Stimulated activated CD4-positive, alpha-beta T cell treated with anti-CD3 and anti-CD28 coated beads, Interleukin-12 subunit alpha, Interleukin-12 subunit beta, amount 100 ng/mL, for 48 hours (primary cell): ENCODE results near the gene LMLN.
"Not testable (repeated sequence)": the region's sequence is repeated elsewhere in the genome, so short reads cannot be mapped to it uniquely, and the experiment has no call there.

Experiments
- DNase-seq, 3 donors: peaks; one replicate each; pipeline ENCODE4 v3.0.0-alpha.2; 2020; ENCODE audit warnings: low read depth in 2 of 3, low spot score in 1 of 3

The LMLN gene

DNA sequence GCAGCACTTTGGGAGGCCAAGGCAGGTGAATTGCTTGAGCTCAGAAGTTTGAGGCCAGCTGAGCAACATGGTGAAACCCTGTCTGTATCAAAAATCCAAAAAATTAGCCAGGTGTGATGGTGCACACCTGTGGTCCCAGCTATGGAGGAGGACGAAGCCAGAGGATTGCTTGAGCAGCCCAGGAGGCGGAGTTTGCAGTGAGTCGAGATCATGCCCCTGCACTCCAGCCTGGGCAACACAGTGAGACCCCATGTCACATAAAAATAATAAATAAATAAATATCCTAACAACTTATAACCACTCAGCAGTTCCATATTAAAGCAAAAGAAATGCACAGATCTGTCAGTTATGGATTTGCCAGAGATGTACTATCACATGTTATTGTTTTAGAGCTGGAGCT lies 62.6 kb downstream of the LMLN start:
- no peak for DNase-seq

GRCh38 chr3:198025644-198026043 lies 65.6 kb downstream of the LMLN start:
- DNase-seq, result no peak

DNA sequence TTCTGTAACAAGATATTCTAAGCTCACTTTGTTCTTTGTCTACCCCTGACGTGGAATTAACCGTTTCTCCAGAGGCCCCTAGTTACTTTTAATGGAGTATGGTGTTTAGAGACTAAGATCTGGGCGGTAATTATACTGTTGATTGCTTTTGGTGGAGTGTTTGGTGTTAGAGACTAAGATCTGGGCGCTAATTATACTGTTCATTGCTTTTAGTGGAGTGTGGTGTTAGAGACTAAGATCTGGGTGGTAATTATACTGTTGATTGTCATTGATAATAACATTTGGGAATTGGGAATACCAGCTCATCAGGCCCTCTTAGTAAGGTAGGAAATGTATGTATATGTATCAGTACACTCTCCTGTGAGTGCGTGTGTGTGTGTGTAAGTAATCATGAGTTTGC lies 66.6 kb downstream of the LMLN start:
- no peak for DNase-seq

- DNase-seq, result no peak
These were observed 67.2 kb downstream of the LMLN start for GRCh38 chr3:198027045-198027798.

DNA sequence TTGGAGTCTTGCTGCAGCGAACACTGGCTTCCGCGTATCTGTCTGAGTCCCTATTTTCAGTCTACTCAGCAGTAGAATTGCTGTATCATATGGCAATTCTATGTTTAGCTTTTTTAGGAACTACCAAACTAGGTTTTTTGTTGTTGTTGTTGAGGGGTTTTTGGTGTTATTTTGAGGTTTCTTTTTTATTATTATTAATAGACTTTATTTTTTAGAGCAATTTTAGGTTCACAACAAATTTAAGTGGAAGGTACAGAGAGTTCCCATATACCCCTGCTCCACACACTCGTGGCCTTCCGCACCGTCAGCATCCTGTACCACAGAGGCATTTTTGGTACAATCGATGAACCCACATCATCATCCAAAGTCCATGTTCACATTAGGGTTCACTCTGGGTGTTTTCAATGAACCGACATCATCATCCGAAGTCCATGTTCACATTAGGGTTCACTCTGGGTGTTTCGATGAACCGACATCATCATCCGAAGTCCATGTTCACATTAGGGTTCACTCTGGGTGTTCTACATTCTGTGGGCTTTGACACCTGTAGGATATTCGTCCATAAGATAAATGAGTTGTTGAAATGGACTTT lies 67.9 kb downstream of the LMLN start:
- DNase-seq, result no peak

GRCh38 chr3:198028718-198029117 lies 68.7 kb downstream of the LMLN start:
- DNase-seq, result no peak

GRCh38 chr3:198030125-198030524 lies 70.1 kb downstream of the LMLN start:
- no peak for DNase-seq

GRCh38 chr3:198030726-198031125 lies 70.7 kb downstream of the LMLN start:
- no peak for DNase-seq

DNA sequence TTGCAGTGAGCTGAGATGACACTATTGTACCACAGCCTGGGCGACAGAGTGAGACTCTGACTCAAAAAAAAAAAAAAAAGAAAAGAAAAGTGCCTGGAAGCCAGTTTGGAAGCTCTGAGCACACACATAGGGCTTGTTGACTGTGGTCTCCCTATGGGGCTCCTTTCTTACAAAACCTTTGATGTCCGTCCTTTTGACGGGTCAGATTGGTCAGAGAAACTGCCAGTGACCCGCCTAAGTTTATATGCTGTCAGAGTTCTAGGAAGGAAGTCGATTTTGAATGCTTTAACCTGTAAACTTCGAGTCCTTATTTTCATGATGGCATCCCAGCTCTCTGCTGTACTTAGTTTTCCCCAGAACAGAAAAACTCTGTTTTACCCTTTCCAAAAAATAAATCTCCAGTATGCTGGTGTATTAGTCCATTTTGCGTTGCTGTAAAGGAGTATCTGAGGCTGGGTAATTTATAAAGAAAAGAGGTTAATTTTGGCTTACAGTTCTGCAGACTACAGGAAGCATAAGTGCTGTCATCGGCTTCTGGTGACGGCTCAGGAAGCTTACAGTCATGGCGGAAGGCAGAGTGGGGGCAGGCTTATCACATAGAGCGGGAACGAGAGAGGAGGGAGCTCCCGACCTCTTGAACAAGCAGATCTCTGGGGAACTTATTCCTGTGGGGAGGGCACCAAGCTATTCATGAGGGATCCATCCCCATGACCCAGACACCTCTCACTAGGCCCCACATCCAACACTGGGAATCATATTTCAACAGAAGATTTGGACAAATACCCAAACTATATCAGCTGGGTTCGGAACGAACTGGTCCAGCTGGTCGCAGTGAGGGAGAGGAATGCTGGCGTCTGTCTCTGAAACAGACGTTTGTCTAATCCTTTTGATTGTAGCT lies 72.3 kb downstream of the LMLN start:
- DNase-seq, result no peak

DNA sequence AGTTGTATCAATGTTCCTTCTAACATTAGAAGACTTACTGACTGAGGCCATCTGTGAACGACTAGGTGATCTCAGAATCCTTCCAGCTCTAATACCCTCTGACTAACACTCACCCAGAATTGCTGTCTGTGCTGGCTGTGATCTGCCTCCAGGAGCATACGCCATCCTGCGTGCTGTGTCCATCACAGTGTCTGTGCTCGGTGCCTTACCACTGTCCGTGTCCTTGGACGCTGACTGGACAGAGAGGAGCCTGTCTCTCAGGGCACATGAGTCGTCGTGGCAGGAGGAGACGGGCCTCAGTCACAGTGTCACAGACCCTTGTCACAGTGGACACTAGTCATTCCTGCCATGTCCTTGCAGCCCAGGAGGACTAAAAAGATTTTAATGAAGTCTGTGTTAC lies 83.1 kb downstream of the LMLN start:
- DNase-seq, result no peak

DNA sequence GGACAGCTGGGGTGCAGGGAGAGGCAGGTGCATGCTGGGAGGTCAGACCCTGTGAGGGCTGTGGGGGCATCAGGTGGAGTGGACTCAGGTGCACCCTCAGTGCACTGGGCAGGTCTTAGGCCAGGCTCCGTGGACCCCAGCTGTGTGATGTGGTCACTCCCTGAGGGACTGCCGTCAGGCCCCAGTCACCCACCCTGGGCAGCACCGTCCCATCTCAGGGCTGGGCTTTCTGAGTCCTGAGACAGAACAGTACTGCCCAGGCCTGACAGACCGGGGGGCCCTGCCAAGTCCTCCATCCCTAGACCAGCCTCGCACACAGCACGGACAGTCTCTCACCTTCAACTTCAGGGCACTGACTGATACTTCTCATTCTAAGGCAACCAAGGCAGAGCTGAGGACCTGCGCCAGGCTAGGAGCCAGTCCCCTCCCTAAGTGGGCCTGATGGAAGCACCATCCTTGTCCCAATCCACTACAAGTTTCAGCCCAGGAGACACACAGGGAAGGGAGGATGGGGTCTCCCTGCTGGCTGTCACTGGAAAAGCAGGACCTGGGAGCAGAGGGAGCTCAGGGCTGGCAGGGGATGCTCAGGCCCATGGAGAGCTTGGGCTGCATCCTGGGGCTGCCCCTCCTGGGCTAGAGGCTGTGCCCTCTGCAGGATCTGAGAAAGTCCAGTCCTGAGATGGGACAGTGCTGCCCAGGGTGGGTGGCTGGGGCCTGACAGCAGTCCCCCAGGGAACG lies 86.3 kb downstream of the LMLN start:
- no peak for DNase-seq

- no peak for DNase-seq
These were observed 88.4 kb downstream of the LMLN start for GRCh38 chr3:198048445-198048844.

DNA sequence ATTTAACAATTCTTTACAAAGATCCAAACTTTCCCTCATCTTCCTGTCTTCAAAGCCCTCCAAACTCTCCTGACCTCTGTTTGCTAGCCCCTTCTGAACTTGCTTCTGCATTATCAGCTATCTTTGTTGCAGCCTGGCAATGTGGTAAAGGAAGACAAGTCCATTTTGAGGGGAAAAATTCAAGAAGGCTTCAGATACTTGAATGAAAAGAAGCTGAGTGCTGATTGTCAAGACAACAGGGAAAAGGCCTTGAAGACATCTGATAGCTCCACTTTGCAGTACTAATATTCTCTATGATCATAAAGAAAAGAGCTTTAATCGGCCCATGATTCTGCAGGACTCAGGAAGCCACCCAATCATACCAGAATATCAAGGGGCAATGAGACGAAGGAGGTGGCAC lies 91.8 kb downstream of the LMLN start:
- no peak for DNase-seq

GRCh38 chr3:198053462-198053861 lies 93.4 kb downstream of the LMLN start:
- not testable (repeated sequence) for DNase-seq

GRCh38 chr3:198061119-198062067 lies 101.4 kb downstream of the LMLN start:
- DNase-seq, result no peak

DNA sequence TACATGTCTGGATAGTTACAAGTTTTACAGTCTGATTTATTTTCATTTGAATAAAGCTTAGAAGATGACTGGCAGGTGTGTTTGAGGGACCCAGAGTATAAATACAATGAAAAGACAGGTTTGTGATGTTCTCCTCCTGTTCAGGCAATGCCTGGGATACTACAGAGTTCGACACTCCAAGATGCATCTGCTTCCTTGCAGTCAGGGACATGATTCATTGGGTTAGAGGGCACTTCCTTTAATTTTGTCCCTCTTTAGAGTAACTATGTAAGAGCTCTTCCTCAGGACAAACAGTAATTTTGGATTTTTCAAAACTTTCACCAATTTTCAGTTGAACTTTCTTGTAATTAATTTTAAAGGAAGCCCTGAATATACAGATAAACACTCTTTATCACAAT lies 102.0 kb downstream of the LMLN start:
- no peak for DNase-seq

DNA sequence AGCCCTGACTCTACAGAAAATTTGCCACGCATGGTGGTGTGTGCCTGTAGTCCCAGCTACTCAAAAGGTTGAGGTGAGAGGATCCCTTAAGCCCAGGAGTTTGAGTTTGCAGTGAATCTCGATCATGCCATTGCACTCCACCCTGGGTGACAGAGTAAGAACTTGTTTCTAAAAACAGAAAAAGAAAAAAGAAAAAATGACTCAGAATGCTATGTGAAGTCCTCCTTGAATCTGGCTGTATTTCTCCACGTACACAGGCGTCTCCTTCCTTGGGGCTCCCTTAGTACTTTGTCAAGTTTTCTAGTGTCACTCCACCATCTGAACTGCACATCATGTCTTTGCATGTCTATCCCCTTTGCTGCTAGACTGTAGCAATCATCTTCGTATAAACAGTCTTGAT lies 104.4 kb downstream of the LMLN start:
- no peak for DNase-seq

GRCh38 chr3:198065897-198066296 lies 105.9 kb downstream of the LMLN start:
- DNase-seq, result no peak

DNA sequence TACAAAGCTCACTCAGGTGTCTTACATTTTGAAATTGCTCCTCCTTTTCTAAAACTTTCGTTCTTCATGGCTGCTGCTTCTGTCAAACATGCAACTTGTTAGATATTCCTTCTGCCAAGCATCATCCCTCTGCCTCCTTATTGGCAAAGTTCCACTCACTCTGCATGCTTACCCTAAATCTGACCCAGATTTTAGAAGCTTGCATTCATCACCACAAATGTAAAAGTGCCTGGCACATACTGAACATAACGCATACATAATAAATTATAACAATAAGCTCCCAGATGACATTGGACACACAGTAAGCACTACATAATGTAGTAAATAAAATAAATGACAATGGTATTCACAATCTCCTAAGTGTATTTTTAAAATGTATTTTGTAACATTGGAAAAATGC lies 107.4 kb downstream of the LMLN start:
- DNase-seq, result no peak

GRCh38 chr3:198070871-198071270 lies 110.9 kb downstream of the LMLN start:
- no peak for DNase-seq
